GM12864 (cell line): ENCODE data around the gene TOX4.

Source experiments
- DNase-seq: peaks from one replicate; pipeline ENCODE4 v3.0.0-alpha.2; 2011; ENCODE audit warnings: low read depth
- H3K4me3 ChIP-seq: 2 replicates; pipeline ENCODE4 v1.5.1; 2011; ENCODE audit warnings: mild to moderate bottlenecking, low read depth, low read length, control low read depth
- CTCF ChIP-seq: IDR thresholded peaks from 2 replicates; pipeline ENCODE4 v1.5.1; 2011; ENCODE audit warnings: low read depth, mild to moderate bottlenecking, moderate library complexity, low read length, control low read depth, inconsistent platforms; ENCODE audit errors: missing control alignments

The TOX4 gene

GRCh38 chr14:21503376-21503775 lies 26.4 kb downstream of the TOX4 start:
- no peak for DNase-seq
- no peak overlapping the region for H3K4me3 ChIP-seq
- TF ChIP-seq CTCF = no peak

GRCh38 chr14:21505012-21505553 lies 28.1 kb downstream of the TOX4 start:
- no peak for DNase-seq
- H3K4me3 ChIP-seq = no peak overlapping the region
- no peak for TF ChIP-seq CTCF

- no peak for DNase-seq
- no peak for TF ChIP-seq CTCF
- H3K4me3 ChIP-seq = no peak overlapping the region
Measured at GRCh38 chr14:21506557-21506956, 29.6 kb downstream of the TOX4 start.

DNA sequence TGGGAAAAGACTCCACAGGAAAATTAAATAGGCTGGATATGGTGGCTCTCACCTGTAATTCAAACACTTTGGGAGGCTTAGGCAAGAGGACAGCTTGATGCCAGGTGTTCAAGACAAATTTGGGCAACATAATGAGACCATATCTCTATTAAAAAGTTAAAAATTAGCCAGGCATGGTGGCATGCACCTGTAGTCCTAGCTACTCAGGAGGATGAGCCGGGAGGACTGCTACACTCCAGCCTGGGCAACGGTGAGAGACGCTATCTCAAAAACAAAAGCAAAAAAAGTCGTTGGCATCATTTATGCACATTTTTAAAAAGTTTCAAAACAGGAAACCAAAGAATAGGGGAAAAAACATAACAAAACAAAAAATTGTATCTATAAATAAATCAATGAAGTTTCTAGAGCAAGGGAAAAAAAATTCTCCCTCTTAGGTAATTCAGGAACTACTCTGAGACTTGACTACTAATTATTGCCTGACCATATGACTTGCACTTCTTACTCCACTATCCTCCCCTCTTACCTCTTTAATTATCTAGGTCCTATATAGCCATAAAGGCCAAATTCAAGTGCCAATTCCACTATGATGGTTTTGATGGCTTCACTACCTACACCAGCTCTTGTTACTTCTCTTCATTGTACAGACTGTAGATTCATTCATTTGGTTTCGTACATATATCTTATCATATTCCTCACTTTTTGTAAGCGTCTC lies 32.6 kb downstream of the TOX4 start:
- TF ChIP-seq CTCF = no peak
- H3K4me3 ChIP-seq = peak overlapping the region; percentile 66
- DNase-seq = no peak

DNA sequence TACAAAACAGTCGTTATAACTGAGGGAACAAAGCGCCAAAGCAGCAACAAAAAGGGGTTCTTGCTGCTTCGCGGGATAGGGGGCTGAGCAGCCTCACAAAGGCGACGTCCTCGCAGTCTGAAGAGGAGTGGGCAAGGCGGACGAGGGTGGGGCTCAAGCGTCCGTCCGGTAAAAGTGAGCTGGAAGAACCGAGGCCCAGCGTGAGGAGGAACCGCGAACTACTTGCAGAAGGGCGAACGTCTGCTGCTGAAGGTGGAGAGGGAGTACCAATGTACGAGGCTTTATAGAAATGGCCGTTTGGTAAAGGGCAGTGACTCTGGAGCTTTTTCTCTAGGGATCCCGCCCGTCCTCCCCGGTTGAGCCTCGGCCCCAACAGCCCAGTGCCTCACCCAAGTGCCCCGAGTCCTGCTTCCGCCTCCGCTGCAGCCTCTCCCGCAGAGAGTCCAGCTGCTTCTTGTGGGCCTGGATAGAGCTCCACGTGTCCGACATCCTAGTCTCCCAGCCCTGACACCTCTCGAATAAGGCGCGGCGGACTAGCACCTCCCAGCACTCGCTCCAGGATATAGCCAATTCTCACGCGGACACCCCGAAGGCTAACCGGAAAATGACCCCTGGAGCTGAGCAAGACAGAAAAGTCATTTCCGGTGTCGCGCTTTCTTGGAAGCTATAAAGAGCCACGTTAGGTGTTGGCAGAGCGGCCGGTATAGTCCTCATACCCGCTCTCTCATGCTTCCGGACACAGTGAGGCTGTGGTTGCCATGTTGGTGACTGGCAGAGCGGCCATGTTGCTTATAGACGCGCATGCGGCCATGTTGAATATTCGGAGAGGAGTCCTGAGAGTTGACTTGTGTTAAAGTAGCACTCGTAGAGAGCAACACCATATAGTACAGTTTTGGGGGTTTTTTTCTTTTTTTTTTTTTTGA lies 34.0 kb downstream of the TOX4 start, which contains the start of gene METTL3:
TSS of gene METTL3 (minus strand) at position 606 of the 923 bp plus-strand sequence. CDS start at position 489, 117 bp downstream.
- no peak for TF ChIP-seq CTCF
- DNase-seq = peak; percentile 97
- peak within 1 kb of the TSS; percentile 66 for H3K4me3 ChIP-seq

GRCh38 chr14:21514341-21514740 lies 37.3 kb downstream of the TOX4 start:
- no peak for TF ChIP-seq CTCF
- DNase-seq = no peak
- no peak overlapping the region for H3K4me3 ChIP-seq
